PC-3 (cell line): ENCODE results near the gene CA5A. TPM values are rescaled to one million over a fixed set of nuclear protein-coding genes. Genes with fewer than 3 reads are reported as not detected.

Experiments used
- ATAC-seq: fragments of 200-7000 bp; cut with Tn5 transposase; 2 replicates; pipeline ENCODE4 v1.9.1; 2020; ENCODE audit warnings: mild to moderate bottlenecking, moderate library complexity
- BruUV-seq: library from RNA; stranded (reverse); fragments of 400-500 nt; replicated peaks from 2 replicates; lab custom pipeline; 2021; lab: Mats Ljungman, UMichigan
- CTCF ChIA-PET: fragments of 300-600 bp; sonication (Branson Sonifier 250); formaldehyde crosslinking; loops from one replicate; lab custom pipeline; 2022; ENCODE audit warnings: antibody characterized with exemption; lab: Charles Lee
- POLR2A ChIA-PET: fragments of 300-600 bp; sonication (Branson Sonifier 250); formaldehyde crosslinking; loops from one replicate; lab custom pipeline; 2022; ENCODE audit warnings: antibody characterized with exemption; ENCODE audit not compliant: unreplicated experiment; lab: Charles Lee
- DNase-seq: peaks from one replicate; pipeline ENCODE4 v3.0.0-alpha.2; 2015
- H2AFZ ChIP-seq: fragments of 300-600 bp; sonication (generic); 2 replicates; pipeline ENCODE4 v1.6.0; 2016; ENCODE audit warnings: antibody characterized with exemption, low read length
- H3F3A ChIP-seq: fragments of 300-600 bp; sonication (generic); one replicate; pipeline ENCODE4 v1.6.0; 2017; ENCODE audit warnings: antibody characterized with exemption, low read length, control low read depth, mild to moderate bottlenecking; ENCODE audit not compliant: unreplicated experiment
- H3K27ac ChIP-seq: fragments of 300-600 bp; sonication (generic); 2 replicates; pipeline ENCODE4 v1.5.1; 2016; ENCODE audit warnings: mild to moderate bottlenecking, low read length
- H3K27me3 ChIP-seq: fragments of 300-600 bp; sonication (generic); 2 replicates; pipeline ENCODE4 v1.6.1; 2016; ENCODE audit warnings: low read length, mixed read lengths
- H3K36me3 ChIP-seq: fragments of 300-600 bp; sonication (generic); 2 replicates; pipeline ENCODE4 v1.6.1; 2016; ENCODE audit warnings: low read depth, mixed run types, low read length, mixed read lengths
- H3K4me1 ChIP-seq: fragments of 300-600 bp; sonication (generic); 2 replicates; pipeline ENCODE4 v1.5.1; 2016; ENCODE audit warnings: low read length; ENCODE audit not compliant: insufficient read depth
- H3K4me2 ChIP-seq: fragments of 300-600 bp; sonication (generic); 2 replicates; pipeline ENCODE4 v1.6.0; 2016; ENCODE audit warnings: low read length
- H3K4me3 ChIP-seq: fragments of 300-600 bp; sonication (generic); 2 replicates; pipeline ENCODE4 v1.5.1; 2016; ENCODE audit warnings: mild to moderate bottlenecking, low read length, mixed read lengths
- H3K79me2 ChIP-seq: fragments of 300-600 bp; sonication (generic); 2 replicates; pipeline ENCODE4 v1.6.1; 2017; ENCODE audit warnings: low read length, mixed read lengths
- H3K9ac ChIP-seq: fragments of 300-600 bp; sonication (generic); 2 replicates; pipeline ENCODE4 v1.6.0; 2016; ENCODE audit warnings: mild to moderate bottlenecking, low read length
- H3K9me2 ChIP-seq: fragments of 300-600 bp; sonication (generic); replicated peaks from 2 replicates; pipeline ENCODE4 v1.6.1; 2016; ENCODE audit warnings: mixed run types, low read length, mixed read lengths
- H3K9me3 ChIP-seq: fragments of 300-600 bp; sonication (generic); 2 replicates; pipeline ENCODE4 v1.6.1; 2016; ENCODE audit warnings: low read length, mixed read lengths
- H4K20me1 ChIP-seq: fragments of 300-600 bp; sonication (generic); 2 replicates; pipeline ENCODE4 v1.6.1; 2016; ENCODE audit warnings: low read length, mixed read lengths
- CTCF ChIP-seq: fragments of 300-600 bp; sonication (generic); conservative IDR thresholded peaks from 2 replicates; pipeline ENCODE4 v1.5.1; 2017; ENCODE audit warnings: antibody characterized with exemption, low read depth, mild to moderate bottlenecking, low read length
- EZH2 ChIP-seq: fragments of 300-600 bp; sonication (generic); IDR thresholded peaks from one replicate; pipeline ENCODE4 v1.6.1; 2017; ENCODE audit warnings: antibody characterized with exemption, mild to moderate bottlenecking, low read length; ENCODE audit not compliant: unreplicated experiment
- EZH2phosphoT487 ChIP-seq: fragments of 300-600 bp; sonication (generic); IDR thresholded peaks from 2 replicates; pipeline ENCODE4 v1.6.1; 2018; ENCODE audit warnings: mild to moderate bottlenecking, antibody characterized with exemption, low read length, borderline replicate concordance
- intact Hi-C: fragments of 100-400 bp; cut with micrococcal nuclease; formaldehyde crosslinking; loops from 2 replicates; pipeline ENCODE4 v1.9.0; 2023
- total RNA-seq: library from RNA; depleted of rRNA; stranded (reverse); fragments of >200 nt; gene quantifications from 2 replicates; pipeline ENCODE4 v1.2.3, GENCODE V29; 2014

The CA5A gene
- total RNA-seq, 1 experiment from 2014 or later: not detected

GRCh38 chr16:87844120-87844733 is 92.1 kb downstream of the CA5A start:
- BruUV-seq: no TSS peak
- ChIA-PET CTCF (no interaction called here), POLR2A (no interaction called here)
- Histone ChIP-seq H3K4me2 (no peak overlapping the region), H3K36me3 (peaks cover 32% of the 10 kb centered on the region; the same call in 1 of the 2 replicates), H3K4me3 (no peak overlapping the region), H3K27ac (no peak overlapping the region), H3K9me3 (no peaks in the 10 kb centered on the region), H3F3A (no peaks in the 10 kb centered on the region), H3K9ac (no peak overlapping the region), H3K27me3 (no peaks in the 10 kb centered on the region), H4K20me1 (peaks cover 10% of the 10 kb centered on the region), H3K9me2 (no peaks in the 10 kb centered on the region), H2AFZ (no peak overlapping the region), H3K79me2 (peaks cover 65% of the 10 kb centered on the region), H3K4me1 (no peaks in the 10 kb centered on the region)
- ATAC-seq (no peak), DNase-seq (no peak)
- intact Hi-C loops: no loop called here
- TF ChIP-seq EZH2phosphoT487: no peak
- TF ChIP-seq EZH2: no peak
- TF ChIP-seq CTCF: no peak

- H3F3A ChIP-seq: no peaks in the 10 kb centered on the region
- ChIA-PET CTCF (no interaction called here), POLR2A (no interaction called here)
- ATAC-seq: no peak
- no peak for TF ChIP-seq EZH2
- TF ChIP-seq CTCF: no peak
- no peak for TF ChIP-seq EZH2phosphoT487
- intact Hi-C loops: no loop called here
- DNase-seq: no peak
- no TSS peak for BruUV-seq
- H3K27me3 ChIP-seq: no peaks in the 10 kb centered on the region
- H3K4me3 ChIP-seq: no peak overlapping the region
- H2AFZ ChIP-seq: no peak overlapping the region
- H3K9ac ChIP-seq: no peak overlapping the region
- H3K36me3 ChIP-seq: peaks cover 32% of the 10 kb centered on the region; the same call in 1 of the 2 replicates
- H3K79me2 ChIP-seq: peaks cover 60% of the 10 kb centered on the region
- no peaks in the 10 kb centered on the region for H3K4me1 ChIP-seq
- H3K27ac ChIP-seq: no peak overlapping the region
- no peaks in the 10 kb centered on the region for H3K9me3 ChIP-seq
- H3K4me2 ChIP-seq: no peak overlapping the region
- no peaks in the 10 kb centered on the region for H3K9me2 ChIP-seq
- peaks cover 10% of the 10 kb centered on the region for H4K20me1 ChIP-seq
These were observed 92.6 kb downstream of the CA5A start for GRCh38 chr16:87843678-87844105.

- no peak for ATAC-seq
- Histone ChIP-seq H3K36me3 (peaks cover 23% of the 10 kb centered on the region; the same call in 1 of the 2 replicates), H3K9me2 (no peaks in the 10 kb centered on the region), H3K27me3 (no peaks in the 10 kb centered on the region), H3K27ac (no peak overlapping the region), H3F3A (no peaks in the 10 kb centered on the region), H3K9ac (no peak overlapping the region), H2AFZ (no peak overlapping the region), H3K4me2 (no peak overlapping the region), H3K4me1 (no peaks in the 10 kb centered on the region), H3K4me3 (no peak overlapping the region), H3K9me3 (no peaks in the 10 kb centered on the region), H3K79me2 (peaks cover 46% of the 10 kb centered on the region), H4K20me1 (peaks cover 10% of the 10 kb centered on the region)
- ChIA-PET CTCF (no interaction called here), POLR2A (no interaction called here)
- intact Hi-C loops: no loop called here
- BruUV-seq: no TSS peak
- TF ChIP-seq EZH2phosphoT487 (no peak), EZH2 (no peak), CTCF (no peak)
- DNase-seq: no peak
These were observed 94.0 kb downstream of the CA5A start for GRCh38 chr16:87842209-87842869.
